ENCODE measurements around the gene LRIG1.

DNA sequence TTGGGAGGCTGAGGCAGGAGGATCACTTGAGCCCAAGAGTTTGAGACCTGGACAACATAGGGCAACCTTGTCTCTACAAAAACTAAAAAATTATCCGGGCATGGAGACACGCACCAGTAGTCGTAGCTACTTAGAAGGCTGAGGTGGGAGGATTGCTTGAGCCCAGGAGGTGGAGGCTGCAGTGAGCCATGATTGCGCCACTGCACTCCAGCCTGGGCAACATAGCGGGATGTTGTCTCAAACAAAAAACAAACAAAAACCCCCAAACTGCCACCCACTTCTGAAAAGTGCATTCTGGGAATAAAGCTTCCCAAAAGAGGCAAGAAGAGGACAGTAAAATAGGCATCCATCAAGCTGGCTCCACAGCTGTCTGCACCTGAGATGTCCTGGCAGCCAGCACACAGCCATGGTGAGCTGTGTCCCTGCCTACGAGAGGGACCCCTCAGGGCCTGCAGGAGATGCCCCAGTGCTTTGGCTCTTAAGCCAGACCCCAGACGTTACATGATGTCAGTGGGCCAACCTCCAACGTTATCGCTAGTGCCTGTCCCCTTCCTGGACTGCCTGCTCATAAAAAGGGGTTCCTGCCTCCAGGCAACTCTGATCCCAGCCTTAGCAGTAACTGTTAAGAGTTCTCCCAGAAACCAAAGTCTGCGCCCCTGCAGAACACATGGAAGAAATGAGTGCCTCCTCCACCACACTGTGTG lies 101.1 kb downstream of the LRIG1 start:
- no peak for TF ChIP-seq CTCF (IDR thresholded peaks at IDR 0.05)
- no peak for TF ChIP-seq EZH2 (IDR thresholded peaks at IDR 0.05)

Data from neural progenitor cell (in vitro differentiated cells).